CD1c-positive myeloid dendritic cell (primary cell): ENCODE data around the gene RNF168.
"Not testable (repeated sequence)": the region's sequence is repeated elsewhere in the genome, so short reads cannot be mapped to it uniquely, and the experiment has no call there.

ENCODE experiments used
- DNase-seq: peaks from one replicate; pipeline ENCODE4 v3.0.0-alpha.2; 2016; ENCODE audit errors: extremely low spot score

RNF168 gene

DNA sequence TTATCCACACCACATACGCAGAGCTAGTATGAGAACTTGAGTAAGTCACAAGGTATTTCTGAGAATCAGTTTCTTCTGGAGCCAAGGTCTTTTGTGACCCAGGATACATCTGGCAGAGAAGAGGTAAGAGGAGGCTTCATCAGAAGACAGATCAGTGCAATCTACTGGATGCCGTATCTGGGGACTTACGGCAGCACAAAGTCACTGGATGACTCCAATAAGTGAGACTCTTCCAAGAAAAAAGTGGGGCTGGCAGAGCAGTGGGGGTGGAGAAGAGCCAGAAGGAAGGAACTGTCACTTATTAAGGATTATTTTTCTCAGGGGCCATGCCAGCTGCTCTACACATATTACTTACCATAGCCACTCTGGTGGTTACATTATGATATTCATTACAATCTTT is 39.8 kb downstream of the RNF168 start:
- DNase-seq, result no peak

DNA sequence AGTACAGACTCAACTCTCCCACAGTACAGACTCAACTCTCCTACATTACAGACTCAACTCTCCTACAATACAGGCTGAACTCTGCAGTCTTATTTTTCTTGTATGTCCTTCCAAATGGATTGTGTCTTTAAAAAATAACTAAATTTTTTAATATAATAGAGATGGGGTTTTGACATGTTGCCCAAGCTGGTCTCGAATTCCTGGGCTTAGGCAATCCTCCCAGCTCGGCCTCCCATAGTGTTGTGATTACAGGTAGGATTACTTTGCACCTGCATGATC is 40.2 kb downstream of the RNF168 start:
- no peak for DNase-seq

- DNase-seq, result not testable (repeated sequence)
Measured at GRCh38 chr3:196462680-196463477, 40.7 kb downstream of the RNF168 start.

DNA sequence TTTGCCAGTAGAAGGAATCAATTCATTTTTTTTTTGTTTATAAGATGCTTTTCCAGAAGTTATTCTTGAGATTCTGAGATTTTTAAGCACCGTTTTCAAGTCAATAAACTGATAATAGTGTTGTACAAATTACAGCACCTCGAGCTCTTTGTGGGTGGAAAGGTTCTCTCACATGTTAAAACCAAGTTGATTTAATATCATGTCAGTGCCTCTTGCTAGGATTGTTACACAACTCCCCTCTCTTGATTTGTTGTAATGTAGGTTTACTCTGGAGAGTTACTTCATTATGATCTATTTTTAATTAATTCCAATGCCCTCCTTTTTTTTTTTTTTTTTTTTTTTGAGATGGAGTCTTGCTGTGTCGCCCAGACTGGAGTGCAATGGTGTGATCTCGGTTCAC is 45.5 kb downstream of the RNF168 start:
- no peak for DNase-seq

DNA sequence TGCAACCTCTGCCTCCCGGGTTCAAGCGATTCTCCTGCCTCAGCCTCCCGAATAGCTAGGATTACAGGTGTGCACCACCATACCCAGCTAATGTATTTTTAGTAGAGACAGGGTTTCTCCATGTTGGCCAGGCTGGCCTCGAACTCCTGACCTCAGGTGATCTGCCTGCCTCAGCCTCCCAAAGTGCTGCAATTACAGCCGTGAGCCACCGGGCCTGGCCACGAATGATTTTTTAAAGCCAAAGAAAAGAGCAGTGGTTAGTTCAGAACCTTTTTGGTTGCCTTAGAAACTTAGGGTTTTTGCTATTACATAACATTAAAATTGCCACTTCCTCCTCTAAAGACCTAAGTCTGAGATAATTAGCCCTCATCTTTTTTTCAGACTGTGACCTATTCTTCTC is 46.1 kb downstream of the RNF168 start:
- DNase-seq, result peak; percentile 36

DNA sequence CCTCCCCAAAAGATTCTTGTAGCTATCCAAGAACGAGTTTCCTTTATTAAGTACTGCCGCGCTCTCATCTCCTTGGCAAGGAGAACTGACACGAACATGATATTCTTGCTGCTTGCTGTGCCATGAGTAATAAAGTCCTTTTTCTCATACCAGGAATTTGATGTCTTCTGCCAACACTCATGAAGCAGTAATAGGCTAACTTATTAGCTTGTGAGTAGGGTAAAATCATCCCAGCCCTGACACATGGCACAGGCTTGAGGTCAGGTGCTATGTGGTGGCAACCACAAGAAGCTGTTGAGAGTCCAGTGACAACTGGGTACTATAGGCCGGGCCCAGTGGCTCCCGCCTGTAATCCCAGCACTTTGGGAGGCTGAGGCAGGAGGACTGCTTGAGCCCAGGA is 48.6 kb downstream of the RNF168 start:
- DNase-seq, result no peak

DNA sequence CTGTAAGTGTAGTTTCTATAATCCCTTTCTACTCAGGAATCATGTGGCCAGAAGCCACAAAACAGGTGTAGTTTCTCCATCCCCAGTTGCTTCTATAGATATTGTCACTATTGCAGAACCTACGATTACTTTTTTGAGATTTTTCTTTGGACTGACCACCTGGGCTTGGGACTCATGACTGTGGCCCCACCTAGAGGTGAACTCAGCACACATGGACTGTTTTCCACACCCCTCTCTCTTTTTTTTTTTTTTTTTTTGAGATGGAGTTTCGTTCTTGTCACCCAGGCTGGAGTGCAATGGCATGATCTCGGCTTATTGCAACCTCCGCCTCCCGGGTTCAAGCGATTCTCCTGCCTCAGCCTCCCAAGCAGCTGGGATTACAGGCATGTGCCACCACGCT is 58.2 kb downstream of the RNF168 start:
- not testable (repeated sequence) for DNase-seq

- DNase-seq, result no peak
Measured at GRCh38 chr3:196444500-196444894, 59.1 kb downstream of the RNF168 start.

DNA sequence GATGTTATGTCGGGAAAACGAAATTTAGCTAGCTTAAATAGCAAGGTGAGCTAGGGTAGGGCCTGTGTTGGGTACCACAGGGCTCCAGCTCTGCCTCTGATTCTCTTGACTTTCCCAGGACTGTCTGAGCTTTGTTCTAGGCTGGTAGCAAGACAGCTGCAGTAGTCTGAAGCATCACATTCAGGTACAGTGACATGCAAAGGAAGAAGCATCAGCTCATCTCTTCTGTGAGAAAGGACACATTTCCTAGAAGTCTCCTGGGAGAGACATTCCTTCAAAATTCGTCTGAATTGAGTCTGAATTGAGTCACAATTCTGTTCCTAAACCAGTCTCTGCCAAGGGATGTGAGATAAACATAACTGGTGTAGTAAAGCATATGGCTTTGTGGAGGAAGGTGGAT is 62.9 kb downstream of the RNF168 start:
- no peak for DNase-seq

GRCh38 chr3:196440041-196440537 is 63.5 kb downstream of the RNF168 start:
- DNase-seq, result no peak

- DNase-seq, result peak; percentile 97
Measured at GRCh38 chr3:196432137-196432879, 71.3 kb downstream of the RNF168 start, which contains the start of gene UBXN7. TSS of gene UBXN7 (minus strand) at chr3:196432427. CDS start at chr3:196432399, 28 bp downstream.

DNA sequence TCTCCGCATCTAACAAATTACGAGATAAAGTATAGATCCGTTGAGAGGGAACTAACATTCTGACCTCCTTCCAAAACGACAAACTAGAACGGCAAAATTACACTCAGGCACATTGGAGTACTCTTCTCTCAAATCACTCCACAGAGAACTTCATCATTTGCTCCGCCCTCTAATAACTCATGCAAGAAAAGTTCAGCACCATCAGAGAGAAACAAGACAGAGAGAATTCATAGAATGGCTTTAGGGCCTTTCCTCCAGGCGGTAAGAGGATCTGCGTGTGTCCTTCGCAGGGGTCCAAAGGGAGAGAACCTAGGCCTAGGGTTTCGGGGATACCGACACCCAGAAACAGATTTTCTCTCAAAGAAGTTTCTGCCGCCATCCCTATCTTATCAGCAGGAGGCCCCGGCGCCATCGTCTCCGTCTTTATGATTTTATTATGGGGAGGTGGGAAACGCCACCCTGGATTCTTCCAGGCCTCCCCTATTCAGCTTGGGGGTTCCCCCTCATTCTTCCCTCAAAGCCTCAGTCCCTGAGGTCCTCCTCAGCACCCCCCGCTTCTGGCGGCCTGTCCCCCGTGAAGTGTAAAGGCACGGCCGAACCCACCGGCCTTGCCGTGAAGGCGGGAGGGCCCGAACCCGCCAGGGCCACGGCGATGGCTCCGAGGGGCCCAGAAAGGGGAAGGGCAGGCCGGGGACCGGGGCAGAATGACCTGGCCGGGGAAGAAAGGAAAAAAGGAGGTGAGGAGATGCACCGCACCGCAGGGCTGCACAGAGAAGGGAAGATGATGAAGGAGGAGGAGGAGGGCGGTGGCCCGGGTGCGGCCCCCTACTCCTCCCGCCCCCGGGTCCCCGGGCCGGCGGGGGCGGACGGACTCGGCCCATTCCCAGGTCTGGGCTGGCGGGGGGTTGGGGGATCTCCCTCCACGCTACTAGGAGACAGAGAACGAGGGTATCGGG is 72.1 kb downstream of the RNF168 start:
- peak; percentile 43 for DNase-seq

DNA sequence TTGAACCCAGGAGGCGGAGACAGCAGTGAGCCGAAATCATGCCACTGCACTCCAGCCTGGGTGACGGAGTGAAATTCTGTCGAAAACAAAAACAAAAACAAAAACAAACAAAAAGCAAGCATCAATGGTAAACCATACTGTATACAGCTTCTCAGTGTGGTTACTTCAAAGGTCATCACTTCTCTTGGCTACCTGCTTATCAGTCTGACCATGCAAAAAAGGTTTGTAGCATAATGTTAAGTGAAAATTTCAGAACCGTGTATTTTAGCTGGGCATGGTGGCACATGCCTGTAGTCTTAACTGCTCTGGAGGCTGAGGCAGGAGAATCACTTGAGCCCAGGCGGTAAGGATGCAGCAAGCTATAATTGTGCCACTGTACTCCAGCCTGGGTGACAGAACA is 75.5 kb downstream of the RNF168 start:
- no peak for DNase-seq

- DNase-seq, result not testable (repeated sequence)
Measured at GRCh38 chr3:196424421-196424820, 79.1 kb downstream of the RNF168 start.

- no peak for DNase-seq
Measured at GRCh38 chr3:196423044-196423781, 80.4 kb downstream of the RNF168 start.

DNA sequence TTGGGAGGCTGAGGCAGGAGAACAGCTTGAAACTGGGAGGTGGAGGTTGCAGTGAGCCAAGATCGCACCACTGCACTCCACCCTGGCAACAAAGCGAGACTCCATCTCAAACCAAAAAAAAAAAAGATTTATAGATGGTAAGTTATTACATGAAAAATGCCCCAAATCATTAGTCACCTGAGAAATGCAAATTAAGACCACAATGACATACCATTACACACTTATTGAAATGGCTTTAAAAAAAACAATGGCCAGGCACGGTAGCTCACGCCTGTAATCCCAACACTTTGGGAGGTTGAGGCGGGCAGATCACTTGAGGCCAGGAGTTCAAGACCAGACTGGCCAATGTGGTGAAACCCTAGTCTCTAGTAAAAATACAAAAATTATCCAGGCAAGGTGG is 81.9 kb downstream of the RNF168 start:
- DNase-seq, result not testable (repeated sequence)

DNA sequence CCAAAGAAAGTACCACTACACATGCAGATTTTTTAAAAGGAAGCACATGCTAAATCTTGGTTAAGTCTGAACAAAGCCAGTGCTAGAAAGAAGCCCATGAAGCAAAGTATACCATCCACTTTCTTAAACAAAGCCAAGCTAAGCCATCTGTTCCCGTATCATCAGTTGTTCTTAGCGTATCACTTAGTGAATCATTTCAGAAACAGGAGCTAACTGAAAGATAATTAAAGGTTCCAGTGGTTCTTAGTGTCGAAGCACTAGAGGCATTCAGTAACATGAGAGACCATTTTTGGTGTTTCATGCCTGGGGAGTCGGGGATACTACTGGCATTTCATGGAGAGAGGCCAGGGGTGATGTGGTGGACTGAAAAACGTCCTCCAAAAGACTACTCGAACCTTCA is 84.2 kb downstream of the RNF168 start:
- no peak for DNase-seq
